ENCODE results near the gene DIP2B. TPM values are rescaled to one million over a fixed set of nuclear protein-coding genes. Genes with fewer than 3 reads are reported as not detected.

The DIP2B gene
- total and polyA plus RNA-seq, 2 of the 13 experiments (the other 11 are each of a cell fraction or from before 2014, with no cell fraction given), result 32.1 to 35.8 TPM

DNA sequence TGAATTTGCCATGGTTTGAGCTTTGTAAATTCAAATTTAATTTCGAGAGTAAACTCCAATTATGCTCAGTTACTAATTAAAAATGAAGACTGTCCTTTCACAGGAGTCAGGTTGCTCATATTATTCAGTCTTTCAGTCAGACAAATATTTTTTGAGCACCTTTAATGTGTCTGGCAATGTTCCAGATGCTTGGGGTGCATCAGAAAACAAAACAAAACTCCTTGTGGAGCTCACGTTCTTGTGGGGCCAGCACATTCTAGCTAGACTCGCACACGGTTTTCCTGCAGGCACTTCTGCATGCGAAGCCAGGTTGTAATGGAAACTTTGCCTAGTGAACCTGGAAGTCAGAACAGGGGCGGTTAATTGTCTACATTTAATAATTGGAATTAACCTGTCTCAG, 195.2 kb downstream of the DIP2B start:
- H3K4me3 ChIP-seq (replicated peaks in 1 of 3; ENCODE audit: insufficient read depth in 1 of 3, low read depth in 2 of 3, low read length in 3 of 3), result no peak overlapping the region
- intact Hi-C loops (cut with micrococcal nuclease; ENCODE audit: unreplicated experiment) (no loop called here), in situ Hi-C loops (cut with HindIII; ENCODE audit: extremely low pct_ligation_motif_present, low pct_unique_long_range_greater_than_20kb) (no loop called here)
- TF ChIP-seq, protein P1, sequence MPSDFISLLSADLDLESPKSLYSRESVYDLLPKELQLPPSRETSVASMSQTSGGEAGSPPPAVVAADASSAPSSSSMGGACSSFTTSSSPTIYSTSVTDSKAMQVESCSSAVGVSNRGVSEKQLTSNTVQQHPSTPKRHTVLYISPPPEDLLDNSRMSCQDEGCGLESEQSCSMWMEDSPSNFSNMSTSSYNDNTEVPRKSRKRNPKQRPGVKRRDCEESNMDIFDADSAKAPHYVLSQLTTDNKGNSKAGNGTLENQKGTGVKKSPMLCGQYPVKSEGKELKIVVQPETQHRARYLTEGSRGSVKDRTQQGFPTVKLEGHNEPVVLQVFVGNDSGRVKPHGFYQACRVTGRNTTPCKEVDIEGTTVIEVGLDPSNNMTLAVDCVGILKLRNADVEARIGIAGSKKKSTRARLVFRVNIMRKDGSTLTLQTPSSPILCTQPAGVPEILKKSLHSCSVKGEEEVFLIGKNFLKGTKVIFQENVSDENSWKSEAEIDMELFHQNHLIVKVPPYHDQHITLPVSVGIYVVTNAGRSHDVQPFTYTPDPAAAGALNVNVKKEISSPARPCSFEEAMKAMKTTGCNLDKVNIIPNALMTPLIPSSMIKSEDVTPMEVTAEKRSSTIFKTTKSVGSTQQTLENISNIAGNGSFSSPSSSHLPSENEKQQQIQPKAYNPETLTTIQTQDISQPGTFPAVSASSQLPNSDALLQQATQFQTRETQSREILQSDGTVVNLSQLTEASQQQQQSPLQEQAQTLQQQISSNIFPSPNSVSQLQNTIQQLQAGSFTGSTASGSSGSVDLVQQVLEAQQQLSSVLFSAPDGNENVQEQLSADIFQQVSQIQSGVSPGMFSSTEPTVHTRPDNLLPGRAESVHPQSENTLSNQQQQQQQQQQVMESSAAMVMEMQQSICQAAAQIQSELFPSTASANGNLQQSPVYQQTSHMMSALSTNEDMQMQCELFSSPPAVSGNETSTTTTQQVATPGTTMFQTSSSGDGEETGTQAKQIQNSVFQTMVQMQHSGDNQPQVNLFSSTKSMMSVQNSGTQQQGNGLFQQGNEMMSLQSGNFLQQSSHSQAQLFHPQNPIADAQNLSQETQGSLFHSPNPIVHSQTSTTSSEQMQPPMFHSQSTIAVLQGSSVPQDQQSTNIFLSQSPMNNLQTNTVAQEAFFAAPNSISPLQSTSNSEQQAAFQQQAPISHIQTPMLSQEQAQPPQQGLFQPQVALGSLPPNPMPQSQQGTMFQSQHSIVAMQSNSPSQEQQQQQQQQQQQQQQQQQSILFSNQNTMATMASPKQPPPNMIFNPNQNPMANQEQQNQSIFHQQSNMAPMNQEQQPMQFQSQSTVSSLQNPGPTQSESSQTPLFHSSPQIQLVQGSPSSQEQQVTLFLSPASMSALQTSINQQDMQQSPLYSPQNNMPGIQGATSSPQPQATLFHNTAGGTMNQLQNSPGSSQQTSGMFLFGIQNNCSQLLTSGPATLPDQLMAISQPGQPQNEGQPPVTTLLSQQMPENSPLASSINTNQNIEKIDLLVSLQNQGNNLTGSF (CRISPR knock-in tag; IDR thresholded peaks at IDR 0.05), result no peak
- no peak for TF ChIP-seq ZNF615 (CRISPR knock-in tag; IDR thresholded peaks at IDR 0.05; ENCODE audit: borderline replicate concordance)
- H3K27me3 ChIP-seq (ENCODE audit: control insufficient read depth in 1 of 2, insufficient read depth in 2 of 2, low read length in 2 of 2), result no peaks in the 10 kb centered on the region
- no peak for FAIRE-seq
- H3K9me3 ChIP-seq (ENCODE audit: low read length), result no peaks in the 10 kb centered on the region
- H2AFZ ChIP-seq (ENCODE audit: low read length), result no peak overlapping the region
- no peak overlapping the region for H3K27ac ChIP-seq (ENCODE audit: extremely low read length, insufficient read depth, low read length)
- H3K4me1 ChIP-seq (ENCODE audit: insufficient read depth, low read length), result peaks cover 24% of the 10 kb centered on the region
- no peak for DNase-seq (ENCODE audit: low spot score)
- WGBS (ENCODE audit: low lambda C conversion rate), result 96% methylated on average over 6 of the region's 6 CpGs
- ChIA-PET POLR2A (interaction anchor here (1.0 kb wide), 1 partner anchor 40 kb away, joined by 3 read pairs; no protein-coding TSS in a partner anchor), CTCF (ENCODE audit: low intra/inter-chr PET ratio, low total read pairs) (no interaction called here)
- H3K79me2 ChIP-seq (ENCODE audit: insufficient read depth, low read length), result no peaks in the 10 kb centered on the region
- peaks cover 33 to 72% of the 10 kb centered on the region in 2 experiments for H3K36me3 ChIP-seq (replicated peaks in 1 of 2; ENCODE audit: control insufficient read depth in 1 of 2, insufficient read depth in 2 of 2, low read length in 2 of 2)
- no peak for ATAC-seq
- H3K4me2 ChIP-seq (ENCODE audit: low read depth, low read length), result no peak overlapping the region
- BruUV-seq (replicated peaks), result no TSS peak
- no peaks in the 10 kb centered on the region for H4K20me1 ChIP-seq (ENCODE audit: insufficient read depth, low read length)
- H3K9ac ChIP-seq (ENCODE audit: insufficient read depth, low read depth, low read length), result no peak overlapping the region

DNA sequence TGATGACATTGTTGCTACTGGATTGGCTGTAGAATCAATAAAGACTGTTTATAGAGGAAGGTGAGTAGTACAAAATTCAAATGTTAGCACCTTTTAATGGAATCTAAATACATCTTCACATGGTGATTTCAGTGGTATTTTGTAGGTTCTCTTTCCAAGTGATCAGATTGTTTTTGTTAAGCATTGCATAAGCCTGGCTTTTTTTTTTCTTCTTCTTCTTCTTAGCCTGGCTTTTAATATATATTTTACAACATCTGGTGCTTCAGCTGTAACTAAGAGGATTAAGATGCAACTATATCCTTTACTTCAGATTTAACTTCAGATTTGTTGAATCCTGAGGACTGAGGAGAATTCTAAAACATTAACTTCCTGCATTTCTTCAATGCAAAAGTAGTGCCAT, 201.8 kb downstream of the DIP2B start:
- Histone ChIP-seq H2AFZ (ENCODE audit: low read length) (no peak overlapping the region), H4K20me1 (ENCODE audit: insufficient read depth, low read length) (no peaks in the 10 kb centered on the region), H3K9me3 (ENCODE audit: low read length) (no peaks in the 10 kb centered on the region), H3K9ac (ENCODE audit: insufficient read depth, low read depth, low read length) (no peak overlapping the region), H3K4me2 (ENCODE audit: low read depth, low read length) (no peak overlapping the region), H3K36me3 (replicated peaks in 1 of 2; ENCODE audit: control insufficient read depth in 1 of 2, insufficient read depth in 2 of 2, low read length in 2 of 2) (peaks cover 20 to 72% of the 10 kb centered on the region in 2 experiments), H3K79me2 (ENCODE audit: insufficient read depth, low read length) (no peaks in the 10 kb centered on the region), H3K27me3 (ENCODE audit: control insufficient read depth in 1 of 2, insufficient read depth in 2 of 2, low read length in 2 of 2) (no peaks in the 10 kb centered on the region), H3K4me1 (ENCODE audit: insufficient read depth, low read length) (no peaks in the 10 kb centered on the region), H3K4me3 (replicated peaks in 1 of 3; ENCODE audit: insufficient read depth in 1 of 3, low read depth in 2 of 3, low read length in 3 of 3) (no peak overlapping the region), H3K27ac (ENCODE audit: extremely low read length, insufficient read depth, low read length) (no peak overlapping the region)
- ChIA-PET CTCF (ENCODE audit: low intra/inter-chr PET ratio, low total read pairs) (no interaction called here), POLR2A (no interaction called here)
- ATAC-seq (no peak), FAIRE-seq (no peak), DNase-seq (ENCODE audit: low spot score) (no peak)
- in situ Hi-C loops (cut with HindIII; ENCODE audit: extremely low pct_ligation_motif_present, low pct_unique_long_range_greater_than_20kb) (no loop called here), intact Hi-C loops (cut with micrococcal nuclease; ENCODE audit: unreplicated experiment) (no loop called here)
- no TSS peak for BruUV-seq (replicated peaks)
- TF ChIP-seq KLF6 (CRISPR knock-in tag; IDR thresholded peaks at IDR 0.05), result no peak
- TF ChIP-seq, protein P2, sequence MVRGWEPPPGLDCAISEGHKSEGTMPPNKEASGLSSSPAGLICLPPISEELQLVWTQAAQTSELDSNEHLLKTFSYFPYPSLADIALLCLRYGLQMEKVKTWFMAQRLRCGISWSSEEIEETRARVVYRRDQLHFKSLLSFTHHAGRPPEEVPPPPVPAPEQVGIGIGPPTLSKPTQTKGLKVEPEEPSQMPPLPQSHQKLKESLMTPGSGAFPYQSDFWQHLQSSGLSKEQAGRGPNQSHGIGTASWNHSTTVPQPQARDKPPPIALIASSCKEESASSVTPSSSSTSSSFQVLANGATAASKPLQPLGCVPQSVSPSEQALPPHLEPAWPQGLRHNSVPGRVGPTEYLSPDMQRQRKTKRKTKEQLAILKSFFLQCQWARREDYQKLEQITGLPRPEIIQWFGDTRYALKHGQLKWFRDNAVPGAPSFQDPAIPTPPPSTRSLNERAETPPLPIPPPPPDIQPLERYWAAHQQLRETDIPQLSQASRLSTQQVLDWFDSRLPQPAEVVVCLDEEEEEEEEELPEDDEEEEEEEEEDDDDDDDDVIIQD (CRISPR knock-in tag; IDR thresholded peaks at IDR 0.05; ENCODE audit: low read depth), result no peak
- no peak for TF ChIP-seq ZNF547 (CRISPR knock-in tag; IDR thresholded peaks at IDR 0.05)
- TF ChIP-seq ZFP90 (CRISPR knock-in tag; IDR thresholded peaks at IDR 0.05; ENCODE audit: borderline replicate concordance), result no peak
- no peak for TF ChIP-seq CENPT (CRISPR knock-in tag; IDR thresholded peaks at IDR 0.05; ENCODE audit: low read depth)
- TF ChIP-seq, protein P3, sequence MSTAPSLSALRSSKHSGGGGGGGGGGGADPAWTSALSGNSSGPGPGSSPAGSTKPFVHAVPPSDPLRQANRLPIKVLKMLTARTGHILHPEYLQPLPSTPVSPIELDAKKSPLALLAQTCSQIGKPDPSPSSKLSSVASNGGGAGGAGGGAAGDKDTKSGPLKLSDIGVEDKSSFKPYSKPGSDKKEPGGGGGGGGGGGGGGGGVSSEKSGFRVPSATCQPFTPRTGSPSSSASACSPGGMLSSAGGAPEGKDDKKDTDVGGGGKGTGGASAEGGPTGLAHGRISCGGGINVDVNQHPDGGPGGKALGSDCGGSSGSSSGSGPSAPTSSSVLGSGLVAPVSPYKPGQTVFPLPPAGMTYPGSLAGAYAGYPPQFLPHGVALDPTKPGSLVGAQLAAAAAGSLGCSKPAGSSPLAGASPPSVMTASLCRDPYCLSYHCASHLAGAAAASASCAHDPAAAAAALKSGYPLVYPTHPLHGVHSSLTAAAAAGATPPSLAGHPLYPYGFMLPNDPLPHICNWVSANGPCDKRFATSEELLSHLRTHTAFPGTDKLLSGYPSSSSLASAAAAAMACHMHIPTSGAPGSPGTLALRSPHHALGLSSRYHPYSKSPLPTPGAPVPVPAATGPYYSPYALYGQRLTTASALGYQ (CRISPR knock-in tag; IDR thresholded peaks at IDR 0.05), result no peak
- TF ChIP-seq, protein P4, sequence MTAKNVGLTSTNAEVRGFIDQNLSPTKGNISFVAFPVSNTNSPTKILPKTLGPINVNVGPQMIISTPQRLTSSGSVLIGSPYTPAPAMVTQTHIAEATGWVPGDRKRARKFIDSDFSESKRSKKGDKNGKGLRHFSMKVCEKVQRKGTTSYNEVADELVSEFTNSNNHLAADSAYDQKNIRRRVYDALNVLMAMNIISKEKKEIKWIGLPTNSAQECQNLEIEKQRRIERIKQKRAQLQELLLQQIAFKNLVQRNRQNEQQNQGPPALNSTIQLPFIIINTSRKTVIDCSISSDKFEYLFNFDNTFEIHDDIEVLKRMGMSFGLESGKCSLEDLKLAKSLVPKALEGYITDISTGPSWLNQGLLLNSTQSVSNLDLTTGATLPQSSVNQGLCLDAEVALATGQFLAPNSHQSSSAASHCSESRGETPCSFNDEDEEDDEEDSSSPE (CRISPR knock-in tag; IDR thresholded peaks at IDR 0.05), result no peak
